Fibroblast of lung (primary cell): ENCODE results near the gene PDXDC1.

Experiments
- EZH2 ChIP-seq: IDR thresholded peaks from 2 replicates; pipeline ENCODE4 v1.5.1; 2012; ENCODE audit warnings: low read length, control low read depth, mild to moderate bottlenecking; ENCODE audit errors: missing control alignments
- TF ChIP-seq, protein P1 (sequence below), 2 donors: IDR thresholded peaks in 1 of 2; conservative IDR thresholded peaks in 1 of 2; 1 replicate in 1 of 2; 2 replicates in 1 of 2; pipeline ENCODE4 v1.5.1; 2011 to 2012; ENCODE audit warnings: low read length in 2 of 2, control low read depth in 1 of 2, inconsistent platforms in 1 of 2, low read depth in 1 of 2, mild to moderate bottlenecking in 1 of 2

DNA sequence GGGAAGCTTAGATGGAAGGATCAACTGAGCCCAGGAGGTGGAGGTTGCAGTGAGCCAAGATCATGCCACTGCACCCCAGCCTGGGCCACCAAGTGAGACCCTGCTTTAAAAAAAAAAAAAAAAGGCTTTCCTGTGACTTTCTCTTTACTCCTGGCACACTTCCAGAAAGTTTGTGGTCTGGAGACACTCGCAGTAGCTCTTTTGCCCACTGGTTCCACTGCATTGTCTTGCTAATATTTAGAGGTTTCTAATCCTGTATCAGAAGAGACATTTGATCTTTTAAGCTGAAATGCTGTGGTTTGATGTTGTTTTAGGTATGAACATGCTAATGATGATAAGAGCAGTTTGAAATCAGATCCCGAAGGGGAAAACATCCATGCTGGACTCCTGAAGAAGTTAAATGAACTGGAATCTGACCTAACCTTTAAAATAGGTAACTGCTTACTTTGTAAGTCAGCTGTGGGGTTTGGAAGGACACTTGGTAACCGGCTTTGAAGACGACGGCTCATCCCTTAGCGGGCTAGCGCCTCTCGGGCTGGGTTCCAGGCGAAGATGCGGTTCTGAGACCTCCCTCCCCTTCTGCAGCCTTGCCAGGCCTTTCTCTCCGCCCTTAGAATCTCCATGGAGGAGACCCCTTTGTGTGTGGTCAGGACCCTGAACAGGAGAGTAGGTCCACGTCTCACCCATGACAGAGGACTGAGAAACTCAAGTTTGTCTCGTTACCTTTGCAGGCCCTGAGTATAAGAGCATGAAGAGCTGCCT, 57.9 kb downstream of the PDXDC1 start:
- TF ChIP-seq, protein P1, sequence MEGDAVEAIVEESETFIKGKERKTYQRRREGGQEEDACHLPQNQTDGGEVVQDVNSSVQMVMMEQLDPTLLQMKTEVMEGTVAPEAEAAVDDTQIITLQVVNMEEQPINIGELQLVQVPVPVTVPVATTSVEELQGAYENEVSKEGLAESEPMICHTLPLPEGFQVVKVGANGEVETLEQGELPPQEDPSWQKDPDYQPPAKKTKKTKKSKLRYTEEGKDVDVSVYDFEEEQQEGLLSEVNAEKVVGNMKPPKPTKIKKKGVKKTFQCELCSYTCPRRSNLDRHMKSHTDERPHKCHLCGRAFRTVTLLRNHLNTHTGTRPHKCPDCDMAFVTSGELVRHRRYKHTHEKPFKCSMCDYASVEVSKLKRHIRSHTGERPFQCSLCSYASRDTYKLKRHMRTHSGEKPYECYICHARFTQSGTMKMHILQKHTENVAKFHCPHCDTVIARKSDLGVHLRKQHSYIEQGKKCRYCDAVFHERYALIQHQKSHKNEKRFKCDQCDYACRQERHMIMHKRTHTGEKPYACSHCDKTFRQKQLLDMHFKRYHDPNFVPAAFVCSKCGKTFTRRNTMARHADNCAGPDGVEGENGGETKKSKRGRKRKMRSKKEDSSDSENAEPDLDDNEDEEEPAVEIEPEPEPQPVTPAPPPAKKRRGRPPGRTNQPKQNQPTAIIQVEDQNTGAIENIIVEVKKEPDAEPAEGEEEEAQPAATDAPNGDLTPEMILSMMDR (conservative IDR thresholded peaks at IDR 0.05 in 1 of 2, IDR thresholded peaks at IDR 0.05 in 1 of 2; ENCODE audit: low read depth in 1 of 2, low read length in 2 of 2): no peak
- no peak for TF ChIP-seq EZH2
